HFFc6 (cell line): Measurements from ENCODE around the gene OR6S1. TPM values are rescaled to one million over a fixed set of nuclear protein-coding genes. Genes with fewer than 3 reads are reported as not detected.

Source experiments
- DNase-seq: peaks from one replicate; pipeline ENCODE4 v3.0.0-alpha.2; 2018
- H3K27ac Mint-ChIP-seq: 2 replicates; pipeline ENCODE4 v1.8.0; 2020; ENCODE audit warnings: mild to moderate bottlenecking, mixed read lengths
- H3K27me3 Mint-ChIP-seq: 2 replicates; pipeline ENCODE4 v1.8.0; 2021; ENCODE audit warnings: mild to moderate bottlenecking, moderate library complexity, mixed read lengths; ENCODE audit not compliant: insufficient read depth
- H3K36me3 Mint-ChIP-seq: 2 replicates; pipeline ENCODE4 v1.8.0; 2021; ENCODE audit warnings: low read depth, mixed read lengths
- H3K4me1 Mint-ChIP-seq: 2 replicates; pipeline ENCODE4 v1.8.0; 2020; ENCODE audit warnings: low read depth, mixed read lengths
- H3K4me3 Mint-ChIP-seq: 2 replicates; pipeline ENCODE4 v1.8.0; 2020; ENCODE audit warnings: mild to moderate bottlenecking, moderate library complexity, mixed read lengths
- H3K9me3 Mint-ChIP-seq: 2 replicates; pipeline ENCODE4 v1.8.0; 2020; ENCODE audit warnings: mild to moderate bottlenecking, mixed read lengths
- CTCF ChIP-seq: fragments of 200-600 bp; sonication (generic); IDR thresholded peaks from 2 replicates; pipeline ENCODE4 v1.5.0; 2021; ENCODE audit warnings: antibody characterized with exemption, mild to moderate bottlenecking
- total RNA-seq, 6 experiments: library from RNA; stranded (reverse); fragmentation: NEBNext Ultra II Directional; extraction: Animal tissue kit (Norgen Biotek cat#: 25700); gene quantifications; 2 replicates in 1 of 6; 3 replicates in 5 of 6; pipeline ENCODE4 v1.2.3, GENCODE V29; 2021

The OR6S1 gene
- total RNA-seq, 6 experiments from 2014 or later = not detected

- Mint-ChIP-seq H3K36me3 (no peaks in the 10 kb centered on the region), H3K27ac (no peak overlapping the region), H3K4me1 (peaks cover 10% of the 10 kb centered on the region), H3K9me3 (no peaks in the 10 kb centered on the region), H3K27me3 (peaks cover 35% of the 10 kb centered on the region), H3K4me3 (no peak overlapping the region)
- DNase-seq = no peak
- TF ChIP-seq CTCF = no peak
These were observed 16.8 kb upstream of the OR6S1 start for GRCh38 chr14:20658246-20658645.

- Mint-ChIP-seq H3K27ac (no peak overlapping the region), H3K9me3 (no peaks in the 10 kb centered on the region), H3K27me3 (peaks cover 36% of the 10 kb centered on the region), H3K36me3 (no peaks in the 10 kb centered on the region), H3K4me1 (peaks cover 6% of the 10 kb centered on the region), H3K4me3 (no peak overlapping the region)
- DNase-seq = peak; percentile 34
- TF ChIP-seq CTCF = peak; percentile 38; the same call in 1 of the 2 replicates
These were observed 16.0 kb upstream of the OR6S1 start for GRCh38 chr14:20657216-20658211.

GRCh38 chr14:20656274-20656673 lies 14.8 kb upstream of the OR6S1 start:
- Mint-ChIP-seq H3K4me3 (no peak overlapping the region), H3K27ac (no peak overlapping the region), H3K27me3 (peaks cover 36% of the 10 kb centered on the region), H3K36me3 (no peaks in the 10 kb centered on the region), H3K4me1 (peaks cover 6% of the 10 kb centered on the region), H3K9me3 (no peaks in the 10 kb centered on the region)
- no peak for DNase-seq
- no peak for TF ChIP-seq CTCF

- Mint-ChIP-seq H3K4me1 (peaks cover 6% of the 10 kb centered on the region), H3K27ac (no peak overlapping the region), H3K9me3 (no peaks in the 10 kb centered on the region), H3K4me3 (no peak overlapping the region), H3K27me3 (peaks cover 36% of the 10 kb centered on the region), H3K36me3 (no peaks in the 10 kb centered on the region)
- no peak for DNase-seq
- no peak for TF ChIP-seq CTCF
These were observed 14.4 kb upstream of the OR6S1 start for GRCh38 chr14:20655851-20656250.

GRCh38 chr14:20652996-20653975 lies 11.8 kb upstream of the OR6S1 start:
- no peak for TF ChIP-seq CTCF
- no peaks in the 10 kb centered on the region for H3K36me3 Mint-ChIP-seq
- H3K27me3 Mint-ChIP-seq = peaks cover 37% of the 10 kb centered on the region
- H3K27ac Mint-ChIP-seq = no peak overlapping the region
- peak; percentile 85 for DNase-seq
- no peaks in the 10 kb centered on the region for H3K9me3 Mint-ChIP-seq
- peaks cover 6% of the 10 kb centered on the region for H3K4me1 Mint-ChIP-seq
- peak overlapping the region; percentile 81 for H3K4me3 Mint-ChIP-seq
